HCT116 (cell line): ENCODE results near the gene DCAF15.
"Not testable (repeated sequence)": the region's sequence is repeated elsewhere in the genome, so short reads cannot be mapped to it uniquely, and the experiment has no call there.

Experiments
- EZH2 ChIP-seq: fragments of 200-600 bp; sonication (generic); IDR thresholded peaks from 2 replicates; pipeline ENCODE4 v1.6.1; 2017; ENCODE audit warnings: antibody characterized with exemption, mixed run types
- POLR2A ChIP-seq: IDR thresholded peaks from 2 replicates; pipeline ENCODE4 v1.7.0; 2011; ENCODE audit warnings: borderline replicate concordance; ENCODE audit not compliant: insufficient read depth, insufficient read length; ENCODE audit errors: extremely low read depth
- SRF ChIP-seq: IDR thresholded peaks from 2 replicates; pipeline ENCODE4 v1.6.1; 2012; ENCODE audit warnings: low read depth
- TCF7L2 ChIP-seq: IDR thresholded peaks from 2 replicates; pipeline ENCODE4 v1.7.0; 2011; ENCODE audit warnings: borderline replicate concordance, inconsistent platforms; ENCODE audit not compliant: insufficient read depth, insufficient read length; ENCODE audit errors: extremely low read depth
- TF ChIP-seq, protein P1 (sequence below), 3 experiments: fragments of 200-600 bp in 1 of 3; sonication (generic) in 1 of 3; IDR thresholded peaks in 2 of 3; conservative IDR thresholded peaks in 1 of 3; 2 replicates each; pipeline ENCODE4 v1.5.1; 2012 to 2017; ENCODE audit warnings: low read depth in 2 of 3, low read length in 2 of 3, antibody characterized with exemption in 1 of 3, borderline replicate concordance in 1 of 3, control low read depth in 1 of 3, mild to moderate bottlenecking in 1 of 3, mixed read lengths in 1 of 3, mixed run types in 1 of 3, moderate library complexity in 1 of 3; ENCODE audit not compliant: insufficient read depth in 1 of 3
- TF ChIP-seq, protein P2 (sequence below): IDR thresholded peaks from 2 replicates; pipeline ENCODE4 v1.6.1; 2012
- TF ChIP-seq, protein P3 (sequence below): IDR thresholded peaks from 2 replicates; pipeline ENCODE4 v1.6.1; 2012

DNA sequence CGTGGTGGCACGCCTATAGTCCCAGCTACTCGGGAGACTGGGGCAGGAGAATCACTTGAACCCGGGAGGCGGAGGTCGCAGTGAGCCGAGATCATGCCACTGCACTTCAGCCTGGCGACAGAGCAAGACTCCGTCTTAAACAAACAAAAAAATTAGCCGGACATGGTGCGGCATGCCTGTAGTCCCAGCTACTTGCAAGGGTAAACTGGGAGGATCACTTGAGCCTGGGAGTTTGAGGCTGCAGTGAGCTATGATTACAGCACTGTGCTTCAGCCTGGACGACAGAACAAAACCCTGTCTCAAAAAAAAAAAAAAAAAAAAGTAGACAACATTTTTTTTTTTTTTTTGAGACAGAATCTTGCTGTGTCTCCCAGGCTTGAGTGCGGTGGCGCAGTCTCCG lies 19.6 kb downstream of the DCAF15 start:
- TF ChIP-seq TCF7L2, EZH2, SRF, POLR2A: not testable (repeated sequence)
- TF ChIP-seq, protein P1, sequence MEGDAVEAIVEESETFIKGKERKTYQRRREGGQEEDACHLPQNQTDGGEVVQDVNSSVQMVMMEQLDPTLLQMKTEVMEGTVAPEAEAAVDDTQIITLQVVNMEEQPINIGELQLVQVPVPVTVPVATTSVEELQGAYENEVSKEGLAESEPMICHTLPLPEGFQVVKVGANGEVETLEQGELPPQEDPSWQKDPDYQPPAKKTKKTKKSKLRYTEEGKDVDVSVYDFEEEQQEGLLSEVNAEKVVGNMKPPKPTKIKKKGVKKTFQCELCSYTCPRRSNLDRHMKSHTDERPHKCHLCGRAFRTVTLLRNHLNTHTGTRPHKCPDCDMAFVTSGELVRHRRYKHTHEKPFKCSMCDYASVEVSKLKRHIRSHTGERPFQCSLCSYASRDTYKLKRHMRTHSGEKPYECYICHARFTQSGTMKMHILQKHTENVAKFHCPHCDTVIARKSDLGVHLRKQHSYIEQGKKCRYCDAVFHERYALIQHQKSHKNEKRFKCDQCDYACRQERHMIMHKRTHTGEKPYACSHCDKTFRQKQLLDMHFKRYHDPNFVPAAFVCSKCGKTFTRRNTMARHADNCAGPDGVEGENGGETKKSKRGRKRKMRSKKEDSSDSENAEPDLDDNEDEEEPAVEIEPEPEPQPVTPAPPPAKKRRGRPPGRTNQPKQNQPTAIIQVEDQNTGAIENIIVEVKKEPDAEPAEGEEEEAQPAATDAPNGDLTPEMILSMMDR (IDR thresholded peaks at IDR 0.05 in 2 of 3, conservative IDR thresholded peaks at IDR 0.05 in 1 of 3; ENCODE audit: borderline replicate concordance in 1 of 3, insufficient read depth in 1 of 3, low read depth in 2 of 3, low read length in 2 of 3) = not testable (repeated sequence)
- TF ChIP-seq, protein P2, sequence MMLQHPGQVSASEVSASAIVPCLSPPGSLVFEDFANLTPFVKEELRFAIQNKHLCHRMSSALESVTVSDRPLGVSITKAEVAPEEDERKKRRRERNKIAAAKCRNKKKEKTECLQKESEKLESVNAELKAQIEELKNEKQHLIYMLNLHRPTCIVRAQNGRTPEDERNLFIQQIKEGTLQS = not testable (repeated sequence)
- TF ChIP-seq, protein P3, sequence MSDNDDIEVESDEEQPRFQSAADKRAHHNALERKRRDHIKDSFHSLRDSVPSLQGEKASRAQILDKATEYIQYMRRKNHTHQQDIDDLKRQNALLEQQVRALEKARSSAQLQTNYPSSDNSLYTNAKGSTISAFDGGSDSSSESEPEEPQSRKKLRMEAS = not testable (repeated sequence)
